B cell (primary cell): ENCODE measurements around the gene GNG7. TPM values are rescaled to one million over a fixed set of nuclear protein-coding genes. Genes with fewer than 3 reads are reported as not detected.

ENCODE experiments used
- ATAC-seq: fragments of 200-7000 bp; cut with Tn5 transposase; one replicate; pipeline ENCODE4 v1.10.0; 2021; ENCODE audit warnings: low read depth, mild to moderate bottlenecking, moderate number of reproducible peaks, moderate library complexity
- CTCF ChIA-PET: fragments of 350-600 bp; sonication (Branson Sonifier 250); formaldehyde crosslinking; loops from one replicate; lab custom pipeline; 2021; ENCODE audit warnings: antibody characterized with exemption, inconsistent platforms; lab: Charles Lee
- POLR2A ChIA-PET: fragments of 350-600 bp; sonication (Branson Sonifier 250); formaldehyde crosslinking; loops from one replicate; lab custom pipeline; 2021; ENCODE audit warnings: antibody characterized with exemption; lab: Charles Lee
- DNase-seq: peaks from one replicate; pipeline ENCODE4 v3.0.0; 2013
- H2AFZ ChIP-seq: 2 replicates; pipeline ENCODE4 v1.6.1; 2012; ENCODE audit warnings: mild to moderate bottlenecking, low read depth, low read length; ENCODE audit not compliant: insufficient read depth, poor library complexity, severe bottlenecking
- H3K27ac ChIP-seq, 2 donors: 1 replicate in 1 of 2; 2 replicates in 1 of 2; pipeline ENCODE4 v1.5.1; 2012 to 2013; ENCODE audit warnings: low read length in 2 of 2, mild to moderate bottlenecking in 2 of 2, moderate library complexity in 1 of 2
- H3K27me3 ChIP-seq, 4 experiments: fragments of 200-600 bp in 1 of 4; sonication (generic) in 1 of 4; replicated peaks in 1 of 4; 1 replicate in 2 of 4; 2 replicates in 2 of 4; pipeline versions ENCODE4 v1.6.1 to v1.7.0; 2013 to 2016; ENCODE audit warnings: low read length in 3 of 4, mild to moderate bottlenecking in 2 of 4, mixed read lengths in 1 of 4, moderate library complexity in 1 of 4; ENCODE audit not compliant: insufficient read depth in 4 of 4, control insufficient read depth in 3 of 4; ENCODE audit errors: control extremely low read depth in 1 of 4
- H3K36me3 ChIP-seq, 2 experiments: replicated peaks in 1 of 2; 1 replicate in 1 of 2; 2 replicates in 1 of 2; pipeline versions ENCODE4 v1.6.1 to v1.7.1; 2013; ENCODE audit warnings: low read length in 1 of 2; ENCODE audit not compliant: insufficient read depth in 2 of 2, control insufficient read depth in 1 of 2; ENCODE audit errors: control extremely low read depth in 1 of 2, extremely low read depth in 1 of 2
- H3K4me1 ChIP-seq, 2 donors: fragments of 200-600 bp in 1 of 2; sonication (generic) in 1 of 2; 1 replicate in 1 of 2; 2 replicates in 1 of 2; pipeline versions ENCODE4 v1.5.1 to v1.6.1; 2013 to 2017; ENCODE audit warnings: low read length in 2 of 2; ENCODE audit not compliant: control insufficient read depth in 2 of 2, insufficient read depth in 2 of 2
- H3K4me2 ChIP-seq: replicated peaks from 2 replicates; pipeline ENCODE3; 2012; ENCODE audit warnings: mild to moderate bottlenecking, low read depth, low read length; ENCODE audit not compliant: poor library complexity, severe bottlenecking
- H3K4me3 ChIP-seq, 5 experiments: fragments of 200-600 bp in 1 of 5; sonication (generic) in 1 of 5; 1 replicate in 3 of 5; 2 replicates in 2 of 5; pipeline versions ENCODE4 v1.5.1 to v1.7.0; 2011 to 2016; ENCODE audit warnings: low read length in 4 of 5, mild to moderate bottlenecking in 4 of 5, low read depth in 2 of 5, control low read depth in 1 of 5, moderate library complexity in 1 of 5; ENCODE audit not compliant: insufficient read depth in 1 of 5; ENCODE audit errors: control extremely low read depth in 1 of 5, extremely low read depth in 1 of 5
- H3K79me2 ChIP-seq: fragments of 200-600 bp; sonication (generic); one replicate; pipeline ENCODE4 v1.6.0; 2016; ENCODE audit warnings: low read length; ENCODE audit not compliant: control insufficient read depth, insufficient read depth
- H3K9ac ChIP-seq: fragments of 200-600 bp; sonication (generic); 2 replicates; pipeline ENCODE4 v1.6.1; 2017; ENCODE audit warnings: mild to moderate bottlenecking, low read length, moderate library complexity
- H3K9me3 ChIP-seq, 3 donors: one replicate each; pipeline versions ENCODE4 v1.6.1 to v1.7.1; 2013; ENCODE audit warnings: low read length in 2 of 3; ENCODE audit not compliant: control insufficient read depth in 2 of 3, insufficient read depth in 1 of 3; ENCODE audit errors: control extremely low read depth in 1 of 3
- H4K20me1 ChIP-seq: 2 replicates; pipeline ENCODE4 v1.6.0; 2012; ENCODE audit warnings: mild to moderate bottlenecking, low read length; ENCODE audit not compliant: insufficient read depth, control insufficient read depth, poor library complexity, severe bottlenecking
- H3K27ac Mint-ChIP-seq: one replicate; pipeline ENCODE4 v1.8.0; 2021; ENCODE audit warnings: mixed read lengths
- H3K27me3 Mint-ChIP-seq: one replicate; pipeline ENCODE4 v1.8.0; 2021; ENCODE audit warnings: mixed read lengths
- H3K4me1 Mint-ChIP-seq: one replicate; pipeline ENCODE4 v1.8.0; 2021; ENCODE audit warnings: mixed read lengths
- H3K4me3 Mint-ChIP-seq: one replicate; pipeline ENCODE4 v1.8.0; 2021; ENCODE audit warnings: mixed read lengths
- H3K9me3 Mint-ChIP-seq: one replicate; pipeline ENCODE4 v1.8.0; 2022; ENCODE audit warnings: mixed read lengths; ENCODE audit not compliant: insufficient read depth
- CTCF ChIP-seq: fragments of 200-600 bp; IDR thresholded peaks from one replicate; pipeline ENCODE4 v1.8.0; 2022; ENCODE audit warnings: antibody characterized with exemption, mild to moderate bottlenecking
- EZH2 ChIP-seq: IDR thresholded peaks from 2 replicates; pipeline ENCODE4 v1.6.1; 2012; ENCODE audit warnings: borderline replicate concordance, low read depth, mild to moderate bottlenecking, moderate library complexity, low read length; ENCODE audit not compliant: insufficient read depth, poor library complexity, severe bottlenecking
- WGBS: methylation state at CpG from one replicate; pipeline ENCODE4 v1.1.5; 2013; ENCODE audit warnings: missing lambda C conversion rate; ENCODE audit not compliant: insufficient coverage; 5-methylcytosine and 5-hydroxymethylcytosine counted together
- intact Hi-C: fragments of 100-400 bp; cut with micrococcal nuclease; formaldehyde crosslinking; loops from one replicate; pipeline ENCODE4 v1.10.0; 2022
- polyA plus RNA-seq: library from polyadenylated mRNA; depleted of rRNA; stranded (reverse); fragments of >200 nt; gene quantifications from 2 replicates; pipeline ENCODE4 v1.2.3, GENCODE V29; 2012
- total RNA-seq, 2 donors: library from RNA; stranded (reverse); fragments of 120-200 nt in 1 of 2; gene quantifications; 1 replicate in 1 of 2; 2 replicates in 1 of 2; pipeline versions ENCODE4 v1.2.3 to v1.2.4, GENCODE V29; 2013 to 2022

Gene GNG7
- total and polyA plus RNA-seq, 2 donors (not counting 1 experiment from before 2014, with no cell fraction given): 76.3 to 153 TPM

DNA sequence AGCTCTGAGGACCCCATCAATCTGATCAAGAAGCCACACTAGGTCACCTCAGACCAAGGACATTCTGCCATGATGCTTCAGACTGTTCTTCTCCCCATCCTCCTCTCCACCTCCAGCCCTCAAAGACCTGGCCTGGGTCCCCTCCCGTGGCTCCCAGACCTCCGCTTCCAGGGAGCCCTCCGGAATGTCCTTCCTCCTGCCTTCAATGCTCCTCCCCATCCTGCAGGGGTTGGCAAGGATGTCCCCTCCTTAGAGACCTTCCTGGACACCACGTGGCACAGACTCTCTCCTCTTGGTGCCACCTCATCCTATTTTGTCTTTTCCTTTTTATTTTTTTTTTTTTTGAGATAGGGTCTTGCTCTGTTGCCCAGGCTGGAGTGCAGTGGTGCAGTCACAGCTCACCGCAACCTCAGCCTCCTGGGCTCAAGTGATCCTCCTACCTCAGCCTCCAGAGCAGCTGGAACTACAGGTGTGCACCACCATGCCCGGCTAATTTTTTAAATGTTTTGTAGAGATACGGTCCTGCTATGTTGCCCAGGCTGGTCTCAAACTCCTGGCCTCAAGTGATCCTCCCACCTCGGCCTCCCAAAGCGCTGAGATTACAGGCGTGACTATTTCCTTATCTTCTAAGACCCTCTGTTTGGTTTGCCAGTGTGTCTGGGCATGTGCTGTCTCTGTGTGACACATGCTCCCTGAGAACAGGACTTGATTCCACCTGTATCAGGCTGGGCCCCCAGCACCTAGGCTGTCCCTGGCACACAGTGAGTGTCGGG lies 84.9 kb downstream of the GNG7 start:
- Histone ChIP-seq H3K9me3 (peaks cover 0 to 14% (median 4%) of the 10 kb centered on the region in 3 donors), H3K9ac (peak overlapping the region; percentile 58), H3K36me3 (peaks cover 0 to 4% of the 10 kb centered on the region in 2 experiments), H3K27ac (peak overlapping the region; percentile 78 to 79), H3K79me2 (peaks cover 72% of the 10 kb centered on the region), H4K20me1 (peaks cover 48% of the 10 kb centered on the region), H3K4me2 (peak overlapping the region; percentile 73), H3K27me3 (no peaks in the 10 kb centered on the region), H2AFZ (no peak overlapping the region), H3K4me3 (peak overlapping the region in 3 of 5 experiments; percentile 25 to 47 (median 29)), H3K4me1 (peaks cover 82 to 93% of the 10 kb centered on the region in 2 donors)
- H3K4me1 Mint-ChIP-seq: peaks cover 82% of the 10 kb centered on the region
- TF ChIP-seq CTCF: no peak
- TF ChIP-seq EZH2: no peak
- ChIA-PET POLR2A (interaction anchor here (0.6 to 4.0 kb wide), 8 partner anchors 9 to 525 kb away, joined by 3 to 20 read pairs (median 8); partner anchors contain the start of gene GADD45B), CTCF (interaction anchor here (0.6 to 25.1 kb wide), 10 partner anchors 1 to 328 kb away, joined by 3 to 593 read pairs (median 6); partner anchors contain the start of gene GADD45B)
- DNase-seq: peak; percentile 19
- H3K9me3 Mint-ChIP-seq: no peaks in the 10 kb centered on the region
- H3K4me3 Mint-ChIP-seq: peak overlapping the region; percentile 79
- intact Hi-C loops: loop anchor here (10.0 kb wide), 1 partner anchor 223 kb away; no protein-coding TSS in a partner anchor
- WGBS: 77% methylated on average over 8 of the region's 11 CpGs
- no peaks in the 10 kb centered on the region for H3K27me3 Mint-ChIP-seq
- no peak for ATAC-seq
- H3K27ac Mint-ChIP-seq: peak overlapping the region; percentile 95
